DND-41 (cell line): Measurements from ENCODE around the gene NKAIN2.

Experiments
- ATAC-seq: fragments of 200-7000 bp; cut with Tn5 transposase; 3 replicates; pipeline ENCODE4 v1.9.1; 2021; ENCODE audit warnings: low read depth; ENCODE audit not compliant: insufficient read depth
- DNase-seq: peaks from one replicate; pipeline ENCODE4 v3.0.0-alpha.2; 2020
- H2AFZ ChIP-seq: 2 replicates; pipeline ENCODE4 v1.6.0; 2012; ENCODE audit warnings: low read depth, low read length
- H3K27ac ChIP-seq: 2 replicates; pipeline ENCODE4 v1.5.1; 2012; ENCODE audit warnings: low read length, inconsistent platforms
- H3K27me3 ChIP-seq: fragments of 200-600 bp; sonication (generic); 2 replicates; pipeline ENCODE4 v1.6.0; 2012; ENCODE audit warnings: low read length, mild to moderate bottlenecking, inconsistent platforms; ENCODE audit not compliant: insufficient read depth, poor library complexity
- H3K36me3 ChIP-seq: 2 replicates; pipeline ENCODE4 v1.5.1; 2012; ENCODE audit warnings: low read length, inconsistent platforms; ENCODE audit not compliant: insufficient read depth
- H3K4me1 ChIP-seq: 2 replicates; pipeline ENCODE4 v1.5.1; 2012; ENCODE audit warnings: mild to moderate bottlenecking, low read length; ENCODE audit not compliant: insufficient read depth
- H3K4me2 ChIP-seq: 2 replicates; pipeline ENCODE4 v1.6.0; 2012; ENCODE audit warnings: mild to moderate bottlenecking, moderate library complexity, low read length, inconsistent platforms; ENCODE audit not compliant: insufficient read depth
- H3K4me3 ChIP-seq, 2 experiments: fragments of 200-600 bp in 1 of 2; shearing (Covaris generic) in 1 of 2; 2 replicates each; pipeline ENCODE4 v1.5.1; 2012 to 2016; ENCODE audit warnings: inconsistent platforms in 2 of 2, low read length in 2 of 2, mild to moderate bottlenecking in 2 of 2, low read depth in 1 of 2, moderate library complexity in 1 of 2
- H3K79me2 ChIP-seq: 2 replicates; pipeline ENCODE4 v1.6.0; 2012; ENCODE audit warnings: low read length, inconsistent platforms; ENCODE audit not compliant: insufficient read depth
- H3K9ac ChIP-seq: 2 replicates; pipeline ENCODE4 v1.6.0; 2012; ENCODE audit warnings: low read depth, mild to moderate bottlenecking, inconsistent platforms, low read length, moderate library complexity
- H3K9me3 ChIP-seq: 2 replicates; pipeline ENCODE4 v1.5.1; 2012; ENCODE audit warnings: low read length, moderate library complexity, mild to moderate bottlenecking, inconsistent platforms; ENCODE audit not compliant: insufficient read depth, severe bottlenecking
- H4K20me1 ChIP-seq: 2 replicates; pipeline ENCODE4 v1.6.0; 2012; ENCODE audit warnings: low read length; ENCODE audit not compliant: insufficient read depth
- CTCF ChIP-seq: IDR thresholded peaks from 2 replicates; pipeline ENCODE4 v1.5.1; 2012; ENCODE audit warnings: borderline replicate concordance, low read length, moderate library complexity, mild to moderate bottlenecking; ENCODE audit not compliant: poor library complexity, severe bottlenecking; ENCODE audit errors: extremely low read depth
- EZH2 ChIP-seq: IDR thresholded peaks from 3 replicates; pipeline ENCODE4 v1.6.1; 2012; ENCODE audit warnings: borderline replicate concordance, low read depth, mild to moderate bottlenecking, moderate library complexity, low read length, inconsistent platforms; ENCODE audit not compliant: severe bottlenecking

The NKAIN2 gene

GRCh38 chr6:124613031-124613430 lies 809.4 kb downstream of the NKAIN2 start:
- Histone ChIP-seq H3K27me3 (no peaks in the 10 kb centered on the region), H3K9ac (no peak overlapping the region), H3K4me2 (no peak overlapping the region), H3K27ac (no peak overlapping the region), H2AFZ (no peak overlapping the region), H3K79me2 (no peaks in the 10 kb centered on the region), H3K4me1 (no peaks in the 10 kb centered on the region), H4K20me1 (no peaks in the 10 kb centered on the region), H3K9me3 (no peaks in the 10 kb centered on the region), H3K4me3 (no peak overlapping the region), H3K36me3 (no peaks in the 10 kb centered on the region)
- ATAC-seq (no peak), DNase-seq (no peak)
- TF ChIP-seq CTCF (no peak), EZH2 (no peak)

DNA sequence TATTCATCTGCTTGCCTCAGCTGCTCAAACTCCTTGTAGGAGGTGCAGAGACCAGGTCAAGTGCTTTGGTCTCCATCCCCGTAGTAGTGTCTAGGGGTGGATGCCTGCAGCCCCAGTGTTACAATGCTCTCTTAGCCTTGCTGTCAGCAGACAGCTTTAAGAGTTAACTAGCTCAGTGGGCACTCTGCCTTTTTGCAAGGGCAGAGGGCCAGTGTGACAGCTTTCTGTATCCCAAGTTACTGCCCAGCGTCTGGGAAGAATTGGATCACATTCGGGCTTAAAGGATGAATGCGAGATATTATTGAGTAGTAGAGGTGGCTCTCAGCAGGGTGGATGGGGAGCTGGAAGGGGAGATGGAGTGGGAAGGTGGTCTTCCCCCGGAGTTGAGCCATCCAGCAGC lies 818.7 kb downstream of the NKAIN2 start:
- Histone ChIP-seq H3K4me1 (no peaks in the 10 kb centered on the region), H3K9me3 (no peaks in the 10 kb centered on the region), H3K27me3 (no peaks in the 10 kb centered on the region), H3K36me3 (no peaks in the 10 kb centered on the region), H3K27ac (no peak overlapping the region), H3K4me2 (no peak overlapping the region), H3K79me2 (no peaks in the 10 kb centered on the region), H3K4me3 (no peak overlapping the region), H4K20me1 (no peaks in the 10 kb centered on the region), H2AFZ (no peak overlapping the region), H3K9ac (no peak overlapping the region)
- ATAC-seq (no peak), DNase-seq (no peak)
- no peak for TF ChIP-seq EZH2
- TF ChIP-seq CTCF: no peak

GRCh38 chr6:124633655-124634054 lies 830.0 kb downstream of the NKAIN2 start:
- Histone ChIP-seq H3K36me3 (no peaks in the 10 kb centered on the region), H3K4me3 (no peak overlapping the region), H3K27ac (no peak overlapping the region), H3K4me2 (no peak overlapping the region), H2AFZ (no peak overlapping the region), H3K4me1 (no peaks in the 10 kb centered on the region), H3K9ac (no peak overlapping the region), H3K27me3 (no peaks in the 10 kb centered on the region), H3K79me2 (no peaks in the 10 kb centered on the region), H4K20me1 (no peaks in the 10 kb centered on the region), H3K9me3 (no peaks in the 10 kb centered on the region)
- no peak for ATAC-seq
- DNase-seq: no peak
- TF ChIP-seq CTCF (no peak), EZH2 (no peak)

- H3K9ac ChIP-seq: no peak overlapping the region
- no peaks in the 10 kb centered on the region for H3K79me2 ChIP-seq
- no peaks in the 10 kb centered on the region for H3K4me1 ChIP-seq
- no peaks in the 10 kb centered on the region for H3K36me3 ChIP-seq
- no peak for TF ChIP-seq CTCF
- TF ChIP-seq EZH2: no peak
- no peaks in the 10 kb centered on the region for H4K20me1 ChIP-seq
- ATAC-seq (no peak), DNase-seq (no peak)
- no peak overlapping the region for H3K4me3 ChIP-seq
- no peak overlapping the region for H3K4me2 ChIP-seq
- no peak overlapping the region for H2AFZ ChIP-seq
- no peaks in the 10 kb centered on the region for H3K9me3 ChIP-seq
- H3K27me3 ChIP-seq: no peaks in the 10 kb centered on the region
- H3K27ac ChIP-seq: no peak overlapping the region
Measured at GRCh38 chr6:124640432-124640831, 836.8 kb downstream of the NKAIN2 start.
